MCF 10A (cell line): ENCODE data around the gene TMC8. TPM values are rescaled to one million over a fixed set of nuclear protein-coding genes. Genes with fewer than 3 reads are reported as not detected.

Experiments used
- BruUV-seq: library from RNA; stranded (reverse); fragments of 400-500 nt; replicated peaks from 2 replicates; lab custom pipeline; 2021; lab: Mats Ljungman, UMichigan
- CTCF ChIA-PET: fragments of 300-600 bp; sonication (Branson Sonifier 250); formaldehyde crosslinking; extraction: SDS; loops from one replicate; lab custom pipeline; 2021; ENCODE audit warnings: antibody characterized with exemption, inconsistent platforms; lab: Yijun Ruan, JAX
- POLR2A ChIA-PET: fragments of 300-600, 350-650 bp; sonication (Branson Sonifier 250); formaldehyde crosslinking; extraction: SDS; loops from one replicate; lab custom pipeline; 2020; ENCODE audit warnings: antibody characterized with exemption, inconsistent platforms; lab: Yijun Ruan, JAX
- DNase-seq: peaks from one replicate; pipeline ENCODE4 v3.0.0-alpha.2; 2018; ENCODE audit not compliant: unreplicated experiment
- H3K27ac Mint-ChIP-seq: one replicate; pipeline ENCODE4 v1.8.0; 2022; ENCODE audit warnings: mild to moderate bottlenecking, low read depth, mixed read lengths; ENCODE audit not compliant: unreplicated experiment
- H3K27me3 Mint-ChIP-seq: one replicate; pipeline ENCODE4 v1.8.0; 2022; ENCODE audit warnings: mixed read lengths; ENCODE audit not compliant: insufficient read depth, unreplicated experiment
- H3K36me3 Mint-ChIP-seq: one replicate; pipeline ENCODE4 v1.8.0; 2022; ENCODE audit warnings: mild to moderate bottlenecking, moderate library complexity, mixed read lengths; ENCODE audit not compliant: insufficient read depth, unreplicated experiment
- H3K4me1 Mint-ChIP-seq: one replicate; pipeline ENCODE4 v1.8.0; 2022; ENCODE audit warnings: mixed read lengths; ENCODE audit not compliant: insufficient read depth, unreplicated experiment
- H3K4me3 Mint-ChIP-seq: one replicate; pipeline ENCODE4 v1.8.0; 2022; ENCODE audit warnings: mild to moderate bottlenecking, moderate library complexity, mixed read lengths; ENCODE audit not compliant: unreplicated experiment
- H3K9me3 Mint-ChIP-seq: one replicate; pipeline ENCODE4 v1.8.0; 2022; ENCODE audit warnings: mixed read lengths; ENCODE audit not compliant: unreplicated experiment
- intact Hi-C: fragments of 100-400 bp; cut with micrococcal nuclease; formaldehyde crosslinking; loops from 2 replicates; pipeline ENCODE4 v1.14.1; 2022
- total RNA-seq: library from RNA; stranded (reverse); gene quantifications from 2 replicates; pipeline ENCODE4 v1.2.3, GENCODE V29; 2022
- TF ChIP-seq, protein P1 (sequence below): fragments of 200-600 bp; IDR thresholded peaks from one replicate; pipeline ENCODE4 v1.8.0; 2022; ENCODE audit warnings: antibody characterized with exemption, mild to moderate bottlenecking; ENCODE audit not compliant: unreplicated experiment

Gene TMC8
- total RNA-seq, 1 experiment from 2014 or later: not detected

DNA sequence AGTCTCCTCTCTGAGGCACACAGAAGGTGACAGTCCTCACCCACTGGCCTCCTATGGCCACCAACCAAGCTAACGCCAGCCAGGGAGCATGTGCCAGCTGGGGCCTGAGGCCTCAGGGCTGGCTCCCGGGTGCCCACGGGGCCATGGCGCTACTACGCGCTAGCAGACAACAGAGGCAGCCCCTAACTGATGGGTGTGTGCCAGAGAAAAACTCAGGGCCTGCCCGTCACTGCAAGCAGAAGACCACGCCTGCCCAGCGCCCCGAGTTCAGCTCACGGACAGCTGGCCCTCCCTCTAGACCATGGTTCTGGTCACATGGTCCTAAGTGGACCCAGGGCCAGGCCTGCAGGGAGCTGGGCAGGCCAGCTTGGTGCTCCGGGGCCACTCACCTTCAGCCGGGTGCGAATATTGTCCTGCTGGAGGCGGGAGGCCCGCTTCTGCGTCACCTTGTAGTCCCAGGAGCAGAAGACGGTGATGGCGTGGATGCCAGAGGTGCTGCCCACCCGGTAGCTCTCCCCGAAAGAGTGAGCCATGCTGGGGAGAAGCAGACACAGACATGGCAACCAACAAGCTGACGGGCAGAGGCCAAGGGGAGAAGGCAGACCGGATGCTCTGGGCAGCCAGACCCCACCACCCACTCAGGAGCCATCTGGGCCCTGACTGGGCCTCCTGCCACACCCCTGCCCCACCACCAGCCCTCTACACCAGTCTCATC lies 8.2 kb upstream of the TMC8 start:
- no peaks in the 10 kb centered on the region for H3K27me3 Mint-ChIP-seq
- intact Hi-C loops: no loop called here
- no TSS peak for BruUV-seq

DNA sequence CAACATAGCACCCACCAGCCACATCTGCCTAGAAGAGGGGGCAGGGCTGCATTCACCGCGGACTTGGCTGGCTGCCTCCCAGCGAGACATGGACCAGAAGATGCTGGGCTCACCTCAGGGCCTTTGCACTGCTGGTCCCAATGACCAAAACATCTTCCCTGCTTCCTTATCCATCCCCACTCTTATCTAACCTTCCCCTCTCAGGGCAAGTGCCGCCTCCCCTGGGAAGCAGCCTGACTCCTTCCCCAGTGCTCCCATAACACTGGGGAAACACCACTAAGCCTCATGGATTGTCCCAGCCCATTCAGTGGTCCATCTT lies 7.7 kb upstream of the TMC8 start:
- intact Hi-C loops: no loop called here
- TF ChIP-seq, protein P1, sequence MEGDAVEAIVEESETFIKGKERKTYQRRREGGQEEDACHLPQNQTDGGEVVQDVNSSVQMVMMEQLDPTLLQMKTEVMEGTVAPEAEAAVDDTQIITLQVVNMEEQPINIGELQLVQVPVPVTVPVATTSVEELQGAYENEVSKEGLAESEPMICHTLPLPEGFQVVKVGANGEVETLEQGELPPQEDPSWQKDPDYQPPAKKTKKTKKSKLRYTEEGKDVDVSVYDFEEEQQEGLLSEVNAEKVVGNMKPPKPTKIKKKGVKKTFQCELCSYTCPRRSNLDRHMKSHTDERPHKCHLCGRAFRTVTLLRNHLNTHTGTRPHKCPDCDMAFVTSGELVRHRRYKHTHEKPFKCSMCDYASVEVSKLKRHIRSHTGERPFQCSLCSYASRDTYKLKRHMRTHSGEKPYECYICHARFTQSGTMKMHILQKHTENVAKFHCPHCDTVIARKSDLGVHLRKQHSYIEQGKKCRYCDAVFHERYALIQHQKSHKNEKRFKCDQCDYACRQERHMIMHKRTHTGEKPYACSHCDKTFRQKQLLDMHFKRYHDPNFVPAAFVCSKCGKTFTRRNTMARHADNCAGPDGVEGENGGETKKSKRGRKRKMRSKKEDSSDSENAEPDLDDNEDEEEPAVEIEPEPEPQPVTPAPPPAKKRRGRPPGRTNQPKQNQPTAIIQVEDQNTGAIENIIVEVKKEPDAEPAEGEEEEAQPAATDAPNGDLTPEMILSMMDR: no peak
- Mint-ChIP-seq H3K36me3 (peaks cover 11% of the 10 kb centered on the region), H3K27me3 (no peaks in the 10 kb centered on the region), H3K9me3 (no peaks in the 10 kb centered on the region), H3K4me3 (no peak overlapping the region), H3K27ac (no peak overlapping the region), H3K4me1 (no peaks in the 10 kb centered on the region)
- POLR2A ChIA-PET: no interaction called here
- DNase-seq: no peak
- CTCF ChIA-PET: interaction anchor here (0.6 to 0.9 kb wide), 2 partner anchors 10 to 63 kb away, joined by 3 read pairs; no protein-coding TSS in a partner anchor
- no TSS peak for BruUV-seq

More for the DNA sequence above, 8.2 kb upstream of the TMC8 start:
- Mint-ChIP-seq H3K4me3 (no peak overlapping the region), H3K4me1 (no peaks in the 10 kb centered on the region), H3K36me3 (peaks cover 8% of the 10 kb centered on the region), H3K27ac (no peak overlapping the region), H3K9me3 (no peaks in the 10 kb centered on the region)
- CTCF ChIA-PET: interaction anchor here (0.6 to 0.9 kb wide), 3 partner anchors 9 to 64 kb away, joined by 3 read pairs; no protein-coding TSS in a partner anchor
- TF ChIP-seq, protein P1: no peak
- POLR2A ChIA-PET: no interaction called here
- no peak for DNase-seq

DNA sequence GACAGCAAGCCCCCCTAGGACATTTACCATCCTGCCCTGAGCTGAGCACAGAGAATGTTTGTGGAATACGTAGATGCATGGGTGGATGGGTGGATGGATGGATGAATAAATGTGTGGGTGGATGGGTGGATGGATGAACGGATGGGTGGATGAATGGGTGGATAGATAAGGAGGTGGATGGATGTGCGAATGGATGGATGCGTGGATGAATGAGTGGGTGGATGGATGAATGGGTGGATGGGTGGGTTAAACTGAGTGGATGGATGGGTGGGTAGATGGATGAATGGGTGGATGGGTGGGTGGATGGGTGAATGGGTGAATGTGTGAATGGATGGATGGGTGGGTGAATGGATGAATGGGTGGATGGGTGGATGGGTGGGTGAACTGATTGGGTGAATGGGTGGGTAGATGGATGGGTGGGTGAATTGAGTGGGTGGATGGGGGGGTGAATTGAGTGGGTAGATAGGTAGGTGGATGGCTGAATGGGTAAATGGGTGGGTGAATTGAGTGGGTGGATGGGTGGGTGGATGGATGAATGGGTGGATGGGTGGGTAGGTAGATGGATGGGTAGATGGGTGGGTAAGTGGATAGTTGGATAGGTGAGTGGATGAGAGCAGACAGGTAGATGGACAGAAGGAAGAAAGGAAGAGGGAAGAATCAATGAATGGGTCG lies 7.2 kb upstream of the TMC8 start:
- Mint-ChIP-seq H3K4me1 (no peaks in the 10 kb centered on the region), H3K27ac (no peak overlapping the region), H3K27me3 (no peaks in the 10 kb centered on the region), H3K36me3 (peaks cover 11% of the 10 kb centered on the region), H3K9me3 (no peaks in the 10 kb centered on the region), H3K4me3 (no peak overlapping the region)
- CTCF ChIA-PET: interaction anchor here (0.9 kb wide), 1 partner anchor 10 kb away, joined by 3 read pairs; no protein-coding TSS in a partner anchor
- POLR2A ChIA-PET: no interaction called here
- no peak for DNase-seq
- BruUV-seq: no TSS peak
- intact Hi-C loops: no loop called here
- TF ChIP-seq, protein P1: no peak

DNA sequence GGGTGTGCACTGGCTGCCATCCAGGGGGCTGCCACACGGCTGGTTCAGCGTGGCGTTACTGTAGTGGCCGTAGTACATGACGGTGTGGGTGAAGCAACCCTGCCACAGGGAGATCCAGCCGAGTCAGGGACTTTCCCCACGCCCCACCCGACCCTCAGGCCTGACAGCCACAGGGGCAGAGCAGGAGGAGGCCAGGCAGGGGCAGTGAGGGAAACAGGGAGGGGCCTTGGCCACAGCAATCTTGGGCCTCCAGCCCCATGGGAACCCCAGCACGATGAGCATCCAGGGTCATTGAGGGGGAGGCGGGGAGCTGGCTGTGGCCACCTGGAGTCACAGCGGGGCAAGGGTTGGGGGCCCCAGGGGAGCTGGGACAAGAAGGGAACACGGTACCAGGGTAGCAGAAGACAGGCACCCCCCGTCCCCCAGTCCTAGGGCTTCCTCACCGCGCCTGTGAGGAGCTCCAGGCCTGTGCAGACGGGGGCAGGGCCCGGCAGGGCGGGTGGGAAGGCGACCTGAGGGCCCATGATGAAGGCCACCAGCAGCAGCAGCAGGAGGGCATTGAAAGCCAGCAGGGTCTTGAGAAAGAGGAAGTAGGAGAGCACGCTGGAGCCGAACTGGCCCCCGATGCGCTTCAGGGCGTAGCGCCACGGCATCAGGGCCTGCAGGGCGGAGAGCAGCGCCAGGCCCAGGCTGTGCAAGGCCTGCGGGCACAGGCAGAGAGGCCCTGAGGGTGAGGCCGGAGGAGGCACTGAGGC lies 6.3 kb upstream of the TMC8 start:
- TF ChIP-seq, protein P1: no peak
- no peaks in the 10 kb centered on the region for H3K27me3 Mint-ChIP-seq
- H3K4me1 Mint-ChIP-seq: no peaks in the 10 kb centered on the region
- BruUV-seq: no TSS peak
- intact Hi-C loops: no loop called here
- H3K4me3 Mint-ChIP-seq: no peak overlapping the region
- no peak for DNase-seq
- H3K9me3 Mint-ChIP-seq: no peaks in the 10 kb centered on the region
- H3K36me3 Mint-ChIP-seq: peaks cover 11% of the 10 kb centered on the region
- H3K27ac Mint-ChIP-seq: no peak overlapping the region
- CTCF ChIA-PET: no interaction called here
- POLR2A ChIA-PET: interaction anchor here (0.6 kb wide), 1 partner anchor 1492 kb away, joined by 3 read pairs; no protein-coding TSS in a partner anchor
